Left renal cortex interstitium (tissue), 4 donors: Measurements from ENCODE around the gene CHD2. TPM values are rescaled to one million over a fixed set of nuclear protein-coding genes. Genes with fewer than 3 reads are reported as not detected.
"Not testable (repeated sequence)": the region's sequence is repeated elsewhere in the genome, so short reads cannot be mapped to it uniquely, and the experiment has no call there.

Experiments used
- DNase-seq, 4 donors: peaks; one replicate each; pipeline ENCODE4 v3.0.0-alpha.2; 2013; ENCODE audit warnings: low read depth in 4 of 4, low spot score in 2 of 4, missing footprints in 1 of 4
- polyA plus RNA-seq, 4 donors: library from polyadenylated mRNA; unstranded; fragments of 120-200 nt; gene quantifications; one replicate each; pipeline ENCODE4 v1.2.1, GENCODE V29; 2013; ENCODE audit not compliant: insufficient read length in 4 of 4

The CHD2 gene
- 100 to 1,000 TPM in 3 of 4 donors, 10 to 100 TPM in 1; 99.5 to 148 (median 115) TPM for polyA plus RNA-seq

- peak in 1 of 4 donors; percentile 95 for DNase-seq
Observed at GRCh38 chr15:92899948-92900730, at the start of gene CHD2. TSS of gene CHD2 (plus strand) at chr15:92900324. CDS start at chr15:92901238, 914 bp downstream.

GRCh38 chr15:92853222-92853621, 46.9 kb upstream of the CHD2 start:
- DNase-seq = no peak

- DNase-seq = no peak
Observed at GRCh38 chr15:92861742-92862141, 38.4 kb upstream of the CHD2 start.

- no peak for DNase-seq
Observed at GRCh38 chr15:92864127-92864814, 35.9 kb upstream of the CHD2 start.

GRCh38 chr15:92869263-92869940, 30.7 kb upstream of the CHD2 start:
- no peak for DNase-seq

GRCh38 chr15:92870010-92870591, 30.0 kb upstream of the CHD2 start:
- DNase-seq = no peak

GRCh38 chr15:92872967-92873366, 27.2 kb upstream of the CHD2 start:
- DNase-seq = not testable (repeated sequence)

- no peak for DNase-seq
Observed at GRCh38 chr15:92877000-92877399, 23.1 kb upstream of the CHD2 start.

DNA sequence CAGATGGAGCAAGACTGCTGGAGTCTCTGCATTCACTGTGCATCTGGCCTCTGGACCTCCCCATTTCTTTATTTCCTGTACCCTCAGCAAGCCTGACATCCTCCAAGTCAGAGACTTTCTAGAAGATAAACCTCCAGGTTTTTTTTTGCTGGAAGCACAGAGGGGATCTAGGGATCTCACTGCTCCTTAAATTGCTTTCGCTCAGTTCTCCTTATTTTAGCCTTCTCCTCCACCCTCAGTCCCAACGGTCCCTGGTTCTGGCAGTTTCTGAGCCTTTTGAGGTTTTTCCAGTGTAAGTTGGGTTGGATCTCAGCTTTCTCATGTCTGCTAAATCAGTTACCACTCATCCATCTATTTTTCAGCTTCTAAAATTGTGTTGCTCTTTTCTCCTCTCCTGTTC, 22.7 kb upstream of the CHD2 start:
- no peak for DNase-seq

DNA sequence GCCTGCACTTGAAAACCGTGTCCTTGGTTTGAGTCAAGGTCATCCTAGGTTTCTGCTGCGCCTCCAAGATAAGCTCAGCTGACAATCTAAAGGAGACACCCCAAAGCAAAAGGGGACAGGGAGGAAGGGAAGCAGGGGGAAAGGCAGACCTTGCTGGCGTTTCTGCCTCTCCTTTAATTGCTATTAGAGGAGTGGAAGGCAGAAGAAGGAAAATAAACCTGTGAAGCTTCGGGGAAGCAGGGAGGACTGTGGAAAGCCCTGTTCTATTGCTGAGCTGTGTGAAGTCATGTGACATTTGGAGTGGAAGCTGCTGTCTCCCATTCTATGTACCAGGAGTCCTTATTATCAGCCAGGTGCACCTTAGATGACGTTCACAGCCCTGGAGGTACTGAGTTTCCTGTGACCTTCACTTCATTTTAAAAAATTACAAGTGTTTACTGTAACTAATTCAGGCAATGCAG, 21.5 kb upstream of the CHD2 start:
- no peak for DNase-seq

- no peak for DNase-seq
Observed at GRCh38 chr15:92879949-92880725, 20.0 kb upstream of the CHD2 start.

DNA sequence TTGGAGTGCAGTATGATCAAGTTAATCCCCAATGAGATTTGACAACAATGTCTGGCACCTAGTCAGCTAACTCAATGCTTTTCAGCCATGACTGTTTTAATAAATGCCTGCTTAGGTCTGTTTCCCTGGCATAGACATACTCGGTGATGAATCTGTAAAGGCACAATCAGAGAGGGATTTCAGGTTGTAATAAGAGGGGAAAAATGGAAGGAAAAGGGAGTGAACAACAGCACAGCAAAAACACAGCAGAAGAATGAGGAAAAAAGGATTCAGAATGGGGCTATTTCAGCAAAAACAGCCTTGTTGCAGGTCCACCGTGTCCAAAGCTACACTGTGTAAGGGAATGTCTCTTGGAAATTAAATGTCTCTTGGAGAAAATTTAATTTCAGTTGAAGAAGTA, 19.3 kb upstream of the CHD2 start:
- no peak for DNase-seq

DNA sequence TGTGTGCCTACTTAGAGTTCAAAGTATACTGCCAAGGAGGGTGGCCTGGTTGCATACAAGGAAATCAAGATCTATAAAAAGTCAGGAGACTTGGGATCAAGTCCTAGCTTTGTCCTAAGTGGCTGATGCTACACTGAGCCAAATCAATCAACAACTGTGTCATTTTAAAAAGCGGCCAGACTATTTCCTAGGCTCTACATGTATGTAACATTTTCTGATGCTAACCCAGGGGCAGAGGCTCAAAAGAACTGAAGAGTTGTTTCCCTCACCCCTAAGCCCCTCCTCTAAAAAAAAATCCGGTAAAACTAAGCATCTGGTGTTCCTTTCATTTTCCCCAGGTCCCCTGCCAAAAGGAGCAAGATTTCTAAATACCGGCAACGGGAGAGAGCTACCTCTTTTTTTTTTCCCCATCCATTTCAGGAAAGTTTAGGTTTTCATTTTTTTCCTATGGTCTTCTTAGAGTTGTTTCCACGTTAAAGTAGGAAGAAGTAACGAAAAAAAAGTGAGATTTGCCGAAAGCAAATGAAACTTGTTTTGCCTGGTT, 18.8 kb upstream of the CHD2 start:
- no peak for DNase-seq

DNA sequence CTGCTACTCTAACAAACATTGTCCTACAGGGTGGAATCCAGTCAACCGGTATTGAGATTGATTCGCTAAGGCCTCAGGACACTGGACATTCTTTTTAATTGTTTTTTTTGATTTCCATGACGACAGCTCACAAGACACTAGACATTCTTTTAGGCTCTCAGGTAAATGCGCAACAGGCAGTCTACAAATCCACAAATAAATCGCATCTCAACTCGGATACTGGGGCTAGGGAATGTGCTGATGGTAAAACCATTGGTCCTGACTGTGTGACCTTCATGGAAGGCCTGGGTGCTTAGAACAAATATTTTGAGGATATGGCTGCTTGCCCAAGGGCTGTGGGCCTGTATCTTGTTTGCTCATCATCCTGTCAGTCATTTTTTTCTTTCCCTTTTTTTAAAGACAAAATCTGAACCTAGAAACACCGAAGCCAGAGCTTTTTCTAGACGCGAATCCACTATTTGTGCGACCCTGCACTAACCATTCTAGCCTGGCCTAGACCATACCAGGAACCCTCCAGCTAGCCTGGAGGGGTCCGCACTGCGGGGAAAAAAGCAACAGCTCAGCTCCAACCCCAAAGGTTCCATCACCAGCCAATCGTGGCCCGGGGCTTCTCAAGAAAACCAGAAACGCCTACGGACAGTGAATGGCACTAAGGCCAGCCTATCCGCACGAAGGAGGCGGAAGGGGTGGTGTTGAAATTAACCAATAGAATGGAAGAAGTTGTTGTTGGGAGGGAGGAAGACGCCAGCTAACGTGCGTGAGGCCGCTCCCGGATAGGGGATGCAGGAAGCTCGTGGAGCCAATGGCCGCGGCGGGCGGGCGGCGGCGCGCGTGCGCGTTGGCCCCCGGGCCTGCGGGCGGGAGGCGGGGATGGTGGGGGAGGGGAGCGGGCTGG, 18.1 kb upstream of the CHD2 start:
- DNase-seq = peak; percentile 99 to 100 (median 100)

DNA sequence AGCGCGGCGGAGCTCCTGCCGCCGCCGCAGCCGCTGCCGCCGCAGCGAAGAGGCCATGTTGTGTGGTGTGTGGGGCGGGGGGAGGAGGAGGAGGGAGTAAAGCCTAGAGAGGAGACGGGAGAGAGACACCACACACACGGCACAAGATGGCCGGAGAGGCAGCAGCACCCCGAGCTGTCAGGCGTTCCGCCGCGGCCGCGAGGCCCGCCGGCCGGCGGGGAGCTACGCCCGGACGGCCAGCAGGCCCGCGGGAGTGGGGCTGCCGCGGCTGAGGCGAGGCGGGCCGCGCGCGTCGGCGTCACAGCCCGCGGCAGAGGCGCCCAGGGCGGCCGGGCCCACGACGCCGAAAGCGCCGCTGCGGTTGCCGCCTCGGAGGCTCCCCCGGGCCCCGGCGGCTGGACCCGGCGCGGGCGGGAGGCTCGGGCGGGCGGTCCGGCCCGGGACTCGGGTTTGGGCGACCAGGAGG, 17.4 kb upstream of the CHD2 start:
- no peak for DNase-seq

GRCh38 chr15:92883163-92883875, 16.8 kb upstream of the CHD2 start:
- no peak for DNase-seq

- DNase-seq = no peak
Observed at GRCh38 chr15:92883876-92884435, 16.2 kb upstream of the CHD2 start.
